GM23248 (cell line): ENCODE data around the gene WDR7.

ENCODE experiments used
- EZH2 ChIP-seq: fragments of 200-600 bp; sonication (generic); IDR thresholded peaks from 2 replicates; pipeline ENCODE4 v1.6.1; 2018; ENCODE audit warnings: antibody characterized with exemption, mild to moderate bottlenecking; ENCODE audit not compliant: insufficient read depth, poor library complexity, severe bottlenecking
- EZH2phosphoT487 ChIP-seq: fragments of 200-600 bp; sonication (generic); IDR thresholded peaks from 2 replicates; pipeline ENCODE4 v1.6.1; 2018; ENCODE audit warnings: antibody characterized with exemption, moderate library complexity, mild to moderate bottlenecking, low read depth; ENCODE audit not compliant: insufficient read depth

DNA sequence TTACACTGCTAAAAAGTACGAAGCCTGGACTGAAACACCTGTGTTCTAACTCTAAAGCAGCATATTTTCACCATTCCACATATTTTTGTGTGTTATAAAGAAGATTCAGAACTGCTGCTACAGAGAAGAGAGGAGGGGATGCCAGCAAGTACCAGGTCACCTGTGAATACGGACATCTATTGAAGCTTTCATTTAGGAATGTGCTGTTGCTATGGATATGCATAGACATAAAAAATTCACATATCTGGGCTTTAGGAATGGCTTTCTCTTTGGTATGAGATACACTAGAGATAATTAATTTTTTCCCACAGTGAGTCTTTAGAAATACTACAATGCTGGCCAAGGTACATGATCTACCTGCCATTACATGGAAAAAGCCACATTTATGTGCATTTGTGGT lies 238.5 kb downstream of the WDR7 start:
- TF ChIP-seq EZH2phosphoT487 (no peak), EZH2 (no peak)
